Islet precursor cell (in vitro differentiated cells): ENCODE results near the gene ROR2.

ENCODE experiments used
- DNase-seq: peaks from one replicate; pipeline ENCODE4 v3.0.0-alpha.2; 2018

Gene ROR2

GRCh38 chr9:91732187-91733005 is 217.6 kb downstream of the ROR2 start:
- no peak for DNase-seq

GRCh38 chr9:91730806-91731205 is 219.2 kb downstream of the ROR2 start:
- no peak for DNase-seq

DNA sequence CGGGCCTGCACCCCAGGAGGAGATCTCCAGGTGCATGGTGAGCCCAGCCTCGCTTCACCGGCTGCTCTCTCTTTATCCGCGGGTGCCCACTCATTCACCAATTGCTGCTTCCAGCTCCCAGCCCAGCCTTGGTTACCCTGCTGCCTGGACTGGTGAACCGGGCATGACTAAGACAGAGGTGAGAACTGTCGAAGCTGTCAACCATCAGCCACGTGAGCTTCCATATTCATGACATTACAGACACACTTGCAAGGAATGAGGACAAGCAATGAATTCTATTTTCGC is 220.5 kb downstream of the ROR2 start:
- no peak for DNase-seq

DNA sequence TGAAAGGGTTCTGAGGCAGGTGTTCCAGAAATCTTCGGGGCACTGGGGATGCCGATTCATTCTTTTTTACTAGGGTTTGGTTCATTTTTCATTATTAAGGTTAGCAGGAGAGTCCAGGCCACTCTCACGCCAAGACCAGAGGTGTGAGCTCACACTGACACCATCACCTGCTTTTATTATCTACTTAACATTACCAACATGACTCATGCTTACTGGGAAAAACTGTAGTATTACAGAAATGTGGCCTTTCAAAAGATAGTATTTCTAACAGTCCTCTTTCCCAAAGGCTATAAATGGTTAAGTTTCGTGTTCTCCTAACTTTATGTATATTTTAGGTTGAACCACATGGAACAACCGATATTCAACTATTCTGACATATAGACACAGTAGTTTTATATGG is 222.1 kb downstream of the ROR2 start:
- no peak for DNase-seq

DNA sequence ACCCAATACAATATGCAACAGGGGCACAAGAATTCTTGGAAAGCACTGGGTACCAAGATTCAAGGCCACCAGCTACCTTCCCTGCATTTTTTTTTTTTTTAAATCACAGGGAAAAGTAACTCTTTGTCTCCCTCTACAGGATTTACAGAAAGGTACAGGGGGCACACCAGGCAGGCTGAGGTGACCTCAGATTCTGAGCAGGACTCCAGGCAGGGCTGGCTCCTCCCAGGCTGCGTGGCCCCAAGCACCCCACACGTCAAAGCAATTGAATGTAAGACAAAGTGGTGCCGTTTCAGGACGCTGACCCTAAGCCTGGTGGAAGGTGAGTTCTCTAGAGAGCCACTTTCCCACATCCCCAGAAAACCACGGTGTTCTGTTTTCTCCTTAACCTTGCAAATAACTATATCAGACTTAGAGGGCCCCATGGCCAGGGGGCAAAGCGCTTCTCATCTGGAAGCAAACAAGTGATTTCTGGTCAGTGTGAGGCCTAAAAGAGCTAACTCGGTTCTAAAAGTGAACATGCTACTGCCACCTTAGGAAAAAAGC is 222.6 kb downstream of the ROR2 start:
- DNase-seq = peak; percentile 72

DNA sequence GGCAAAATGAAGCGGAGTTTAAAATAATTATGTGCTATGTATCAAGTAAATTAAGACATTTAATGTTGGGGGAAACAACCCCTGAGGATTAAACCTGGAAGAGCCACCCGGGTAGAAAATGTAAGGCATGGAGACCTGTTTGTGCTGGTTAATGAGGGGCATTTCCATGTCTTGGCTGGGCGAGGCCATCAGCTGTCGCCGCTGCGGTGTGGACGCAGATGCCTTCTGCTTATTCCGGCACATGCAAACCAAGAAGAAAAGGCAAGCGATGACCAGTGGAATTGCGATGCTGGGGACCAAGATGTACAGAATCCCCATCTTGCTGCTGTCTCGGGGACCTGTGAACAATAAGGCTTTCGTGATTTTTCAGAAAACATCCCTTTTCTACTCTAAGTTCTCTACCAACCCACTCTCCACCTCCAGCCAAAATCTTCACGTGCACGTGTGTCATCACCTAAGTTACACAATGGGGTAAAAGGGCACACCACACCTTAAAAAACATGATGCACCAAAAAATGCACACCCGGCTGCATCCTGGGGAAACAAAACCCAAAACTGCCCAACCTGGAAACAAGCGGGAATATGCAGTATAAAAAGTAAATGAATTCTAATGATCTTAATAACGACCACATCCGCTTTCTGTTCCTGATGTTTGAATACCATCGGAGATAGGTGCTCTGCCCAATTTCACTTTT is 223.5 kb downstream of the ROR2 start:
- peak; percentile 11 for DNase-seq

DNA sequence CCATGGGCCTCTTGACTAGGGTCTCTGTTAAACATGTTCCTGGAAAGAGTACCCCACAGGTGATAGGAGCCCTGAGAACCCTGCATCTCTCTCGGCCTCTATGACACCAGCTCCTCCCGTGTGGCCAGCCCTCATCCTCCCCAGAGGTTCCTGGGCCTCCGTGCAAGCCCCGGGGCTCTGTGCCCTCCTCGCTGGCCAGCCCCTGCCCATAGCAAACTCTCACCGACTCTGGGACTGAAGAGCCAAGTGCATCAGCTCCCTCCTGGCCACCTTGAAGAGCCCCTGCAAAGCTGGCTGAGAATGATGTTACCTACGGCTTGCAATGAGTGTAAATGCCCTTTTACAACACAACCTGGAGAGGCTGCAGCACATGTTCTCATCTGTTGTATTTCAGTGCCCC is 224.4 kb downstream of the ROR2 start:
- no peak for DNase-seq

DNA sequence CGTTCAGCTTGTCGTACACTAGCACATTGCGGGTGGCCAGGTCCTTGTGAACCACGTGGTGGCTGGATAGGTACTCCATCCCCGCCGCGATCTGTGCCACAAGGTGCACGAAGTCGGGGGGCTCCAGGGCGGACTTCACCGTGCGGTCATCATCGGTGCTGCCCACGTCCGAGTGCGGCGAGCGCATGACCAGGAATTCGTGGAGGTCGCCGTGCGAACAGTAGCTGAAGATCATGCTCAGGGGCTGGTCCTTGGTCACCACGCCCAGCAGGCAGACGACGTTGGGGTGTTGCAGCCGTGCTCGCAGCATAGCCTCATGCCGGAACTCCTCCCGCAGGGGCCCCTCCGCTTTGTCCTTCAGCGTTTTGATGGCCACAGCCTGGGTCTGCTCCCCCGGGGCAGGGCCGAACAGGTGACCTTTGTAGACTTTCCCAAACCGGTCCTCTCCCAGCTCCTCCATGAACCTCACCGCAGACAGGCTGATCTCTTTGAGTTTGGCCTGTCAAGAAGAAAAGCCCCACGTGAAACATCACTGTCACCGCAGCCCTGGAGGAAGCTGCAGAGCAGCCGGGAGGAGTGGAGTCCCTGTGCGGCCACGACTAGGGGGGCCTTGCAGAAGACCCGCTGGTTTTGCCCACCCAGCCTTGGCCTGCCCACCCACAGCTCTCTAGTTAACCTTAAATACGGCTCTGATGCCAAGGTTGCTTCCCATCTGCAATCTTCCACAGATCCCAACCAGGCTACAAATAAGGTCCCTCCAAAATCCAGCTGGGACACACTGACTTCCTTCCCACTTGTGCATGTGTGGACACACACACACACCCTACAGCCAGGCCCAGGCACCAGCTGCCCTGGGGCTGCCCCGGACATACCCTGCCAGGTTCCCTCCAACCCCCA is 225.2 kb downstream of the ROR2 start:
- no peak for DNase-seq

DNA sequence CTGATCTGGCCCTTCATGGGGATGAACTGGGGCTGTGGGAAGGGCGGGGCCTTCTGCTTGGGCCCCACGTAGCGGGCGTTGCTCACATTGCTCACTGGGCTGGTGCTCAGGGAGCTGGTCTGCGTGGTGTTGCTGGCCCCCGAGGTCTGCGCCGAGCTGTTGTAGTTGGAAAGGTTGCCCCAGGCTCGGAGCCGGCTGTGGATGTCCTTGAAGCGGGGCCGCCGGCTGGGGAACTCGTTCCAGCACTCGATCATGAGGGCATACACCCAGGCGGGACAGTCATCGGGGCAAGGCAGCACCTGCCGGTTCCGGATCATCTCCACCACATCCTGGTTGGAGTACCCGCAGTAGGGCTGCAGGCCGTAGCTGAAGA is 226.0 kb downstream of the ROR2 start:
- no peak for DNase-seq

DNA sequence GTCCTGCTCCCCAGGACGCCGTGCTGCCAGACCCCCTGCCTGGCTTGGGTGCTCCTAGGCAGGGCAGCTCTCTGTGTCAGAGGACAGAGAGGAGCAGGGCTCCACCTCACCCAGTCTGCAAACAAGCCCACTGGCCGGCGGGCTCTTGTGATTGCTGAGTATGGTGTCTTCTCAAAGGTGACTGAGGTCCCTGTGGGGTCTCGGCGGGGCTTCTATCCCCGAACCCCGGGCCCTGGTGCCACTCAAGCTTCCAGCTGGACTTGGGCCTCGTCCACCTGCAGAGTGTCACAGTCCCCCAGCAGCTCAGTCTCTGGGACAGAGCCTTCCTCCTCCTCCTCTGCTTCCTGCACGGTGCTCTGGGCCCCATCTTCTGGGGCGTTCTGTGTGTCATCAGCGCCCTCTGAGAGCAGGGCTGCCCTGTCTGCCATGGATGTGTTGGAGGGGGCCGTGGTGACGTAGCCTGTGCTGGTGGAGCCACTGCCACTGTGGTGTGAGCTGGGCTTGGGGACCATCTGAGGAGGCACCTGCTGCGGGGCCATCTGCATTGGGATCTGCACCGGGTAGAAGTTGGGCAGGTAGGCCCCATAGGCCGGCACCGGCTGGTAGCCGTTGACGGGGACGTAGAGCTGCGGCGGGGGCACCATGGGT is 226.5 kb downstream of the ROR2 start:
- peak; percentile 51 for DNase-seq

GRCh38 chr9:91720751-91721705 is 229.0 kb downstream of the ROR2 start:
- peak; percentile 89 for DNase-seq

DNA sequence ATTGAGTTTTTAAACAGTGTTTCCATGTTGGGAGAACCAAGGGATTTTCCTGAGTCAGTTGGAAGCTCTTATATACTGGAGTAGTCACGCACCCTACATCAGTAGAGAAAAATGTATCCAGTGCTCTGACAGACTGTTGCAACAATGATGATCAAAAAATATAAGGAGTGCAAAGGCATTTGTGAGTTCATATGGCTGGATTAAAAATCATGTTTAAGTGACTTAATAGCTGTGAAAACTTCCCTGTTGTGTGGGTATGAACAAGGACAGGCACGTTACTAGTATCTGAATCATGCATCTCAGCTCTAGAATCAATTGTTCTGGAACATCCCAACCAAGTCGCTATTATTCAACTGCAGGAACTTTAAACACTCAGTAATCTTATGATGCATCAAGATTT is 229.7 kb downstream of the ROR2 start:
- DNase-seq = no peak

- no peak for DNase-seq
Observed at GRCh38 chr9:91718071-91718470, 232.0 kb downstream of the ROR2 start.

GRCh38 chr9:91716815-91717214 is 233.2 kb downstream of the ROR2 start:
- no peak for DNase-seq

- DNase-seq = no peak
Observed at GRCh38 chr9:91716239-91716638, 233.8 kb downstream of the ROR2 start.

GRCh38 chr9:91714874-91715615 is 235.0 kb downstream of the ROR2 start:
- DNase-seq = peak; percentile 17

GRCh38 chr9:91714020-91714806 is 235.8 kb downstream of the ROR2 start:
- peak; percentile 89 for DNase-seq

GRCh38 chr9:91712811-91713210 is 237.2 kb downstream of the ROR2 start:
- DNase-seq = peak; percentile 27

GRCh38 chr9:91711755-91712601 is 238.1 kb downstream of the ROR2 start:
- peak; percentile 20 for DNase-seq
